Stimulated activated CD8-positive, alpha-beta memory T cell treated with anti-CD3 and anti-CD28 coated beads, Interleukin-4, amount 100 ng/mL, for 48 hours (primary cell): ENCODE data around the gene BATF.

Experiments
- DNase-seq: peaks from one replicate; pipeline ENCODE4 v3.0.0-alpha.2; 2020

The BATF gene

DNA sequence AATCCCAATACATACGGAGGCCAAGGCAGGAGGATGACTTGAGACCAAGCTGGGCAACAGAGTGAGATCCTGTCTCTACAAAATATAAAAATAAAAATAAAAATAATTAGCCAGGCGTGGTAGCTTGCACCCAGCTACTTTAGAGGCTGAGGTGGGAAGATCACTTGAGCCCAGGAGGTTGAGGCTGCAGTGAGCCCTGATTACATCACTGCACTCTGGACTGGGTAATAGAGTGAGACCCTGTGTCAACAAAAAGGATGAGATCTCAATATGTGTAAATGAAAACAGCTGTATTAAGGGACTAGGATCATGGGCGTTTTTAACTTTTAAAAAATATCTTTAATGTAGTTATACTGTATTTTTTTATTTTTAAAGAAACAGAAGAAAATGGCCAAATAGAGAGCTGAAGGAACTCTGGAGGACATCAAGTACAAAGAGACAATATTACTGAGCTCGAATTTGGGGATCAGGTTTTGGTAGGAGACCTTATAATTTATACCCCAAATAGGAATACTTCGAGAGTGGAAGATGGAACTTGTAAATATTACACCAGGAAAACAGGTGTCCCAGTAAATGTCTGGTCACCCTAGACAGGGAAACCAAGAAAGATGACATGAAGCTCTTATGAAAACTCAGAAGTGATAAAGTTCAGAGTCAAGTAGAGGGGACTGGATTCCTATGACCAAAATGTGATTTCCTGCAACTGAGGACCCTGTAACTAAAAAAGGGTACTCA lies 13.1 kb downstream of the BATF start:
- no peak for DNase-seq

DNA sequence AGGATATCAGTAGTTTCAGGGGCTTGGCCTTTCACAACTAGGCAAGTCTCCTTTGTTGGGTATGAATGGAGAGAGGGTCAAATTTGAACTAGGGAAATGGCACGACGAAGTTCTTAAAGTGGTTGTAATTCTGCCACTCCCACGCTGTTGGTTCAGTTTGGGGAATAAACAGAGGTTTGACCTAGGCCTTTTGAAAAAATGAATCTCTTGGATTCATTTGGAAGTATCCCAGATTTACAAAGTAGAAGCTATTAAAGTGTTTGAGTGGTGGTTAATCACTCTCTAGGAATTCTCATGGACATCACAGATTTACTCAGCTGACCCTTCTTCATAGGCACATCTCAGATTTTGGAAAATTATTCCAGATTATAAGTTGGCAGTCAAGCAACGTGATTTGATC lies 14.8 kb downstream of the BATF start:
- DNase-seq = no peak

DNA sequence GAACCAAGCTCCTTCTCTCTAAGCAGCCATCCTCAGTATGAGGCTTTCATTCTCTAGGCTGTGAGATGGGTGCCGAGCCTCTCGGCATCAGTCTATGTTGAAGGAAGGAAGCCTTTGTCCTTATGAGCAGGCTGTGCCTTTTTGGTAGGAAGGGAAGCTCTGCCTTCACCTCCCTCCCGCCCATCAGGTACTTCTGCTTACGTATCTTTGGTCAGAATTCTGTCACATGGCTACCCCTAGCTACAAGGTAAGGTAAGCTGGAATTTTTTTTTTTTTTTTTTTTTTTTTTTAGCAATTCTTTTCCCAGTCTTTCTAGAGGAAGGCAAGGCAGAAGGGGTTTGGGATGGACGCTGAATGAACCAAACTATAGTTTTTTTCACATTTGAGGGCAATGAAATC lies 16.9 kb downstream of the BATF start:
- DNase-seq = no peak

DNA sequence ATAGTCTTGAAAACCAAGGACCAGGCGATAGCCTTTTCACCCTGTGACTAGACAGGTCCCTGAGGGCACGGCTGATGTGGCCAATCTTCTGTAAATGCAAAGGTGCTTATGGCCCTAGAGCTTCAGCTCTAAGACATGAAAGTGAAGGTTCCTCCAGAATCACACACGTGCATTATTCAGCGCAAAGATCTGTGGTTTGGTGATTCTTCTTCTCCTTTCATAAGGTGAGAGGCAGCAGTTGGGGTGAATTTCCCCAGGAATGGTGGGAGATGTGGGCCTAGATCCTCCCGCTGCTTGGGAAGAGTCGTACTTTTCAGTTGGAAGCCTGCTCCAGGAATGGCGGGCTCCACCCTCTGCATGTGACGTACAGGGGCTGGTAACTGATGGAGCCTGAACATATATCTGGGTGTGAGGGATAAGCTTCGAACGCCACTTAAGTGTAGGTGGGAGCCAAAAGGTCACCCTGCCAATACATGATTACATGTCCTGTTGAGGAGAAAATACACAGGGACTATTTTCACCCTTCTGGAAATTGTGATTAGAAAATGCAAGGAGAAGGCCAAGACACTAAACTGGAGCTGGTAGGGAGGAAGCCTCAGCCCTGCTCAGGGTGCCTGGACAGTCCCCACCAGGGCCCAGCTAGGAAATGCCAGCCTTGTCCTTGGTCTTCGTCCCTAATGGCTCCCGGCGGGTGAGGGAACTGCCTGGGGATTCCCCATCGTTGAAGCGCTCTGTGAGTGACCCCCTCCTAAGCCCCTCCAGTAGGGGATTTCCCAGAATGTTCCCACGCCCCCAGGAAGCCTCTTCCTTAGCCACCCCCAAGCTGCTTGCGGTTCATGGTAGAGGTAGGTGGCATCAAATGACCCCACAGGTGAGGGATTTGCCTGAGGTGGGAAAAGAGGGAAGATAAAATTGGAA lies 17.6 kb downstream of the BATF start:
- DNase-seq = peak; percentile 60

DNA sequence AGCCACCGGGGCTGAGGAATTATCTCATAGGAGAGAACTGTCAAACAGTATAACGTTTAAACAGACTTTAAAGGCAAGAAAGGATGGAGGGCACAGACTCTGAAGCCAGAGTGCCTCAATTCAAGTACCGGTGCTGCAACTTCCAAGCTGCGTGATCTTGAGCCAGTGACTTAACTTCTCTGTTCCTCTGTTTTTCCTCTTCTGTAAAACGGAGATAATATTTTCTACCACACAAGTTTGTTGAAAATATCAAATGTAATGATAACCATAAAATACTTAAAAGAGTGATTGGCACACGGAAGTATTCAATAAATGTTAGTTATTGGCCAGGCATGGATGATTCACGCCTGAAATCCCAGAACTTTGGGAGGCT lies 18.2 kb downstream of the BATF start:
- DNase-seq = no peak

DNA sequence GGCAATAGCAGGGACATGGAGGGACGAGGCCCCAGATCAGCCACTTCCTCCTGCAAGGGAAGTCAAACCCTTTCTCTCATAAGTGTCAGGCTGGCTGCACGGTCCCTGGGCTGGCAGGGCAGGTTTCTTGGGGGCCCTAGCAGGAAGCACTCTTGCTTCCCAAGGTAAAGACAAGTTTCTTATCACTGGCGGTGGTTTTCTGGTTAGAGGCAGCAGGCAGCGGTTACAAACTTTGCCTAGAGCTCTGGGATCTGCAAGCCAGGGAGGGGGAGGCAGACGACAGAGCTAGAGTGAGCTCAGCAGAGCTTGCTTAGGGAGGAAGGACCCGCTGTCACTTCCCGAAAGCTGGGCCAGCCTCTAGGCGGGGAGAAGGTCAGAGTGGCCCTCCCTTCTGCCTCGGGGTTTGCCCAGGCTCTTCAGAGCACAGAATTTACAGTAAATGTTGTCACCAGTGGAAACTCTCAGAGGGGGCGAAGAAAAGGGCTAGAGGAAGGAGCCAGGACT lies 20.4 kb downstream of the BATF start:
- DNase-seq = peak; percentile 87

DNA sequence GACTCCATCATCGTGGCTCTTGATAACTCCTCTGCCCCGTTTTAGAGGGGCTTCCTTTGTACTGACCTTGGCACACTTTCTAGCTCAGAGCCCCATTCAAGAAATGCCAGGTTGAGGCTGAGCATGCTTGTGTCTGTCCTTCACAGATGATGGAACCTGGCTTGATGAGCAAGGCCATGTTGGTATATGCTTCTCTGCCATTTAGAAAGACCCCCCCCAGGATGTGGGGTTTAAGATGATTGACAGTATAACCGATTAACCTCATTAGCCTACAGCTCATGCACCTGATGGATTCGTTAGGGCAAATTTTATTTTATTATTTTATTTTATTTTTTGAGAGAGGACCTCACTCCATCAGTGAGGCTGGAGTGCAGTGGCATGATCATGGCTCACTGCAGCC lies 21.0 kb downstream of the BATF start:
- DNase-seq = no peak

DNA sequence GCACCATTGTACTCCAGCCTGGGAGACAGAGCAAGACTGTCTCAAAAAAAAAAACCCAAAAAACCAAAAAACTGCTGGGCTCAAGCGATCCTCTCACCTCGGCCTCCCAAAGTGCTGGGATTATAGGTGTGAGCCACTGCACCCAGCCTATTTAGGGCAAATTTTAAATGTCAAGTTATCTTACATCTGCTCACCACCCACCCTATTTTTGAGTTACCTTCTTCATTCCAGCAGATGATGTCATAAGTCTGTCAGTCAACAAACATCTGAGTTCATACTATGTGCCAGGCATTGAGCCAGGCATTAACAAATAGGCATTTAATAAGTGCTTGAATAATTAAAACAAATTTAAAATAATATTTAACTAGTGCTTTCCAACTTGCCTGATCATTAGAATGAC lies 21.5 kb downstream of the BATF start:
- no peak for DNase-seq

DNA sequence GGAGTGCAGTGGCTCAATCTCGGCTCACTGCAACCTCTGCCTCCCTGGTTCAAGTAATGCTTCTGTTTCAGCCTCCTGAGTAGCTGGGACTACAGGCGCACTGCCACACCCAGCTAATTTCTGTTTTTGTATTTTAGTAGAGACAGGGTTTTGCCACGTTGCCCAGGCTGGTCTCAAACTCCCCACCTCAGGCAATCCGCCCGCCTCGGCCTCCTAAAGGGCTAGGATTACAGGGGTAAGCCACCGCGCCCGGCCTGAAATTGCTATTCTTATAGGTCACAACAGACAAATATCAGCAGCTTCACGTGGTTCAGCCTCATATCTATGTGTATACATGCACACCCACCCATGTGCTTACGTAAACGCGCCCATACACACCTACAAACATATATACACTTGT lies 23.6 kb downstream of the BATF start:
- DNase-seq = no peak

DNA sequence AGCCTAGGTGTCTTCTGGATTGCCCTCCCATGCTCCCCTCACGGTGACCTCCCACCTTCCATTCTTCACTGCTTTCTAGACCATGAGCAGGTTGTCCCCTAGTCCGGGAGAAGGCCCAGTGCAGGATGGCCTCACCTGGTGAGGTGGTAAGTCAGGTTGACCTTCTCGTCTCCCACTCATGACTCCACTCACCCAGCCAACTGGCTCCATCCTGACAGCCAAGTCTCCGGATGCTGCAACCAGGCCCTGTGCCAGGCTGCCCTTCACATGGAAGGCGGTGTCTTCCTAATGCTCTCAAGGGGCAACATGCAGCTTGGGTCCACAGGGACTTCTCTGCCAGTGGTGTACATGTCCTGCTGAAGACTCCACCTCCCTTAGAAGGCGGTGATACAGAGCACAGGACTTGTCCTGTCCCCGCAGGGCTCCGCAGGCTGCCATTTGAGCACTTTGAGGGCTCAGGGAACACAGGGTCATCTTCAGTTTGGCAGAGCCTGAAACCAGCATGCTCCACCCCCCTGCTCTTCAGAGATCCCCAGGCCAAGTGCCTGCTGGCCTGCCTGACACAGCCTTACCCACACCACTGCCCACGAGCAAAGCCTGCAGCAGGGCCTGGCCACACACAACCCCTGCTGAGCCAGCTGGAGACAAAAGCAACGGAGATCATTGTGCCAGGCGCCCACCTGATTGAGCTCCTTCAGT lies 25.4 kb downstream of the BATF start:
- no peak for DNase-seq

DNA sequence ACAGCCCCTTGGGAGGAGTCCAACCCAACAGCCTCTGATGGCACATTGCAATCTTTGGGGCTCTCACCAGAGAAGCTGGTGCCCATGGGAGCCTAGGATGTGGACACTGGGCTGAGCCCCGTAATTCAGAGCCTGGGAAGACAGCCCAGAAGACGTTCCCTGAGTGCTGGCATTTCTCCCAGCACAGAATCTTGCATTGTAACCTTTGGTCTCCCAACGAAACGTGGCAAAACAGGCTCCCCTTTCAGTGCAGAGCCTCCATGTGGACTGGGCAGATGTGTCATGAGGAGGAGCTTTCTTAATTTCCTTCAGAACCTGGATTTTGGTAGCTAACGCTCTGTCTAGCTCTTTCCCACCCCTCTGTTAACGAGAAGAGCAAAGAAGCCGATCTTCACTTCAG lies 26.3 kb downstream of the BATF start:
- no peak for DNase-seq

DNA sequence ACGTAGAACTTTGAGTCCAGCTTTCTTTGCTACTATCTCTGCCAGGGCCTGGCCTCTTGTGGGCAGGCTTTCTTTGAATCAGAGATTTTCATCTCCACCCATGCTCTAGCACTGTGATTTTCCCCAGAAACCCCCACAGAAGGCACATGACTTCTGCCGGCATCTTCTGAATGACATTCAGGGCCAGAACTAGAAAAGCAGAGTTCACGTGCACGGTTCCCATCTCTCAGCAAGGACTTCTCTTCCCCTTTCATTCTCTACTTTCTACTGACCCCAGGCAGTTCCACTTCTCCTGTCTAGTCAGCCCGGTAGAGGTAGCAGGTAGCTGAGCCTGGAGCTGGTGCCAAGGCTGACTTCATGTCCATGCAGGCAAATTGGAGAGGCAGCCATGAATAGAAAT lies 26.9 kb downstream of the BATF start:
- DNase-seq = peak; percentile 54

DNA sequence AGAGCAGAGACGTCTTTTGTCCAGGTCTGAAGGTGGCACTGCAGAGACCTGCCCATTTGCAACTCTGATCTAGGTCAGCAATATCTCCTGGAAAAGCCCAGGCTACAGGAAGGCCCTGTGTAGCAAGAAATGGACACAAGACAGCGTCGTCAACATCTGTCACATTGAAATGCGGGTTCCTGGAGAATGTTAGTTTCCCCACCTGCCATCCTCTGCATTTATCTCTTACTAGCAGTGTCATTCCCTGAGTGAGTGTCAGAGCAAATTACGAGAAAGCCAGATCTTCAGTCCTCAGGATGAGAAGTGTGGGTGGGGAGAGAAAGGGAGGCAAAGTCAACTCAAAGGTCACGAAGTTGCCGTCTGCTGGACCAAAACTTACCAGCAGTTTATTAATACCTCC lies 28.8 kb downstream of the BATF start:
- no peak for DNase-seq

DNA sequence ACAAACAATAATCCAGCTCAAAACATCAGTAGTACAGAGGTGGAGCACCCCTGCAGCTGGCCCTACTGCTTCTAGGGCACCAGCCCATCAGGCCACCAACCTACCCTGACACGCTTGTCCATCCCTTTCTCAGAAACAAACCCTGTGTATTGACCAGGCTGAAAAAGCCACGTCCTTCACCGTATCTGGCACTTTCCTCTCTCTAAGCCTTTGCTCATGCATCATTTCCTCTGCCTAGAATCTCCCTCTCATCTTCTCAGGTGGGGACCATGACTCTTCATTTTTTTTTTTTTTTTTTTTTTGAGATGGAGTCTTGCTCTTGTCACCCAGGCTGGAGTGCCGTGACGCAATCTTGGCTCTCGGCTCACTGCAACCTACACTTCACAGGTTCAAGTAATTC lies 30.9 kb downstream of the BATF start:
- DNase-seq = no peak

DNA sequence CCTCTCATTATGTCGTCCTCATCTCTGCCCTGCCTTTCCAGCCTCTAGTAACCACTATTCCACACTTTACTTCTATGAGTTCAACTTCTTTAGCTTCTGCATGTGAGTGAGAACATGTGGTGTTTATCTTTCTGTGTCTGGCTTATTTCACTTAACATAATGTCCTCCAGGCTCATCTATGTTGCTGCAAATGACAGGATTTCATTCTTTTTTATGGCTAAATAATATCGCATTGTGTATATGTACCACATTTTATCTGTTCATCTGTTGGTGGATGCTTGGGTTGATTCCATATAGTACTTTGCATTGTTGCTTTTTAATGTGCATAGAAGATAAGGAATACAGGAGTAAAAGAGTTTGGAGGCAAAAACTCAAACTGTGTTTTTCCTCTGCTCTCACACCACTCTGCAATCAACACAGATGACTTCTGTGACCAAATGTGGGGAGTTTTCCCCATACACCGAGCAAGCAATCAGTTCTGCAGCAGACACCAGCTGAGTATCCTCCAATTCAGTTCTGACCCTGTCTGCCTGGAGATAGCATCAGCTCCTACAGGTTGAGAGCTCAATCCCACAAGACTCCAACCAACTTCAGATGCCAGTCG lies 31.6 kb downstream of the BATF start:
- no peak for DNase-seq

DNA sequence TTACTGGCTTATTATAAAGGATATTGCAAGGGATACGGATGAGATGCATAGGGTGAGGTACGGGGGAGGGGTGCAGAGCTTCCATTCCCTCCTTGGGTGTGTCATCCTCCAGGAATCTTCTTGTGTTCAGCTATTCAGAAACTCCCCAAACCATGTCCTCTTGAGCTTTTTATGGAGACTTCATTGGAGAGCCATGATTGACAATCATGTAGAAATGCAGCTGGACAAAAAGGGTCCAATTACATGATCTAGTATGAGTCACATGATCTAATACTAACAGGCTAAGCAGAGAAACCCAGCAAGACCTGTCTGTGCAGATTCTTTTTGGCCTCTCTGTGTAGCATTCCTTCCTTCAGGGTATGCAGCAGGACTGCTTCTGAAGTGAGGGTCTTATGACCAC lies 32.2 kb downstream of the BATF start:
- DNase-seq = no peak

DNA sequence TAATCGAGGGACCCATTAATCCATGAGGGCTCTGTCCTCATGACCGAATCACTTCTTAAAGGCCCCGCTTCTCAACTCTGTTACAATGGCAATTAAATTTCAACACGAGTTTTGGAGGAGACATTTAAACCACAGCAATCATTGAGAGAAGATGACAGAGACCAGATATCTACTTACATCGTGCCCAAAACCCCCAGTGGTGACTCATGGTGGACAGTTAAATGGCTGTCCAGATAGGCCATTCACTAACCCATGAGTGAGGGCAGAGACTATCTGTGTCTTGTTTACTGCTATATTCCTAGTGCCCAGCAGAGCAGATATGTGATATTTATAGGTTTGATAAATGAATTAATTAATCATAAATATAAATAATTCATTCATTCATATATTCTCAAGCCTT lies 36.2 kb downstream of the BATF start:
- no peak for DNase-seq

DNA sequence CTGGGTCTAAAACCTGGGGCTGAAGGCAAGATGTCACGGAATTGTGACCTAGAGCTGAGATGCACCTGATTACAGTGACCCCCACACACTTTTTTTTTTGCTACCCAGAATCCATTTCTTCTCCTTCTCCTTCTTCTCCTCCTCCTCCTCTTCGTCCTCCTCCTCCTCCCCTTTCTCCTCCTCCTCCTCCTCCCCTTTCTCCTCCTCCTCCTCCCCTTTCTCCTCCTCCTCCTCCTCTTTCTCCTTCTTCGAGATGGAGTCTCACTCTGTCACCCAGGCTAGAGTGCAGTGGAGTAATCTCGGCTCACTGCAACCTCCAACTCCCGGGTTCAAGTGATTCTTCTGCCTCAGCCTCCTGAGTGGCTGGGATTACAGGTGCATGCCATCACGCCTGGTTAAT lies 36.8 kb downstream of the BATF start:
- DNase-seq = no peak

DNA sequence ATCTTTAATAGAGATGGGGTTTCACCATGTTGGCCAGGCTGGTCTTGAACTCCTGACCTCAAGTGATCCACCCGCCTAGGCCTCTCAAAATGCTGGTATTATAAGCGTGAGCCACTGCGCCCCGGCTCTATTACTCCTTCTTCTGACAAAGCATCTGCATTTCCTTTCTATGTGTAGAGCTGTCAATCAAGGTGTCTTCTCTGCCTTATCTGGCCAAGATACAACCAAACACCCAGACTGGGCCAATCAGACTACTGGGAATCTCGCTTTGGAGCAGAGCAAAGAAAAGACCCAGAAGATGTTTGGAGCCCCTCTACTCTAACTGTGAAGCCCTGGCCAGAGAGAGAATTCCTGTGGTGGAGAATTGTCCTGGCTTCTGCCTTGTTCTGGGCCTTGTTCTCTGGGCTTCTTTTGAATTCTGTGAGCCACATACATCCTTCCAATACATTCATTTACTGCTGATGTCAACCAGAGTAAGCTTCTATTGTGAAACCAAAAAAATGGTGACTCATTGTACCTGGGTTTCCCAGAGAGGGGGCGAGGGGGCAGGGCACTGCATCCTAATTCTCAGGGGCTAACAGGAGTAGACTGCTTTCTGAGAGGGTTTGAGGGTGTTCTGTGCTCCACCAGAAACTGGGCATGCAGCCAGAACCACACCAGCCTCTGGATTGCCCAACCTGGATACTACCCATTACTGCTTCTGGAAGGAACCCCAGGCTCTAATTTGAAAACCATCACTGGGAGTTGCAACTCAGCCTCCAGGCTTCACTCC lies 37.4 kb downstream of the BATF start:
- peak; percentile 81 for DNase-seq

DNA sequence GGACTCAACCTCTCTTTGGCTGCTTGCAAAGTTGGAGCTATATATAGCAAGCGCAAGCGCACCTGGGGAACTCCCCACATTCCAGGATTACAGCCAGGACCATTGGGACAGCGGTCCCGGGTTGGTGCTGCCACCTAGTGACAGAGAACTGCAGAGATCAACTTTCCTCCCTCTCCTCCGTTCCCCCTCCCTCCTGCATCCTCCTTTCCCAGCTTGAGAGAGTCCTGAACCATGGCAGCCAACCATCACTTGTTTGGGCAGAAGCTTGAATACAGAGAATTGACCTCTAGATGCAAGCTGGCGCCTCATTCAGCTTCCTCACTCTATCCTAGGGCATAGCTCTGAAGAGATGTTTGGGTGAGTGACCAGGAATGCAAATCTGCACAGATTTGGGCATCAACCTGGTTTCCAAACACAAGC lies 38.8 kb downstream of the BATF start:
- peak; percentile 70 for DNase-seq

DNA sequence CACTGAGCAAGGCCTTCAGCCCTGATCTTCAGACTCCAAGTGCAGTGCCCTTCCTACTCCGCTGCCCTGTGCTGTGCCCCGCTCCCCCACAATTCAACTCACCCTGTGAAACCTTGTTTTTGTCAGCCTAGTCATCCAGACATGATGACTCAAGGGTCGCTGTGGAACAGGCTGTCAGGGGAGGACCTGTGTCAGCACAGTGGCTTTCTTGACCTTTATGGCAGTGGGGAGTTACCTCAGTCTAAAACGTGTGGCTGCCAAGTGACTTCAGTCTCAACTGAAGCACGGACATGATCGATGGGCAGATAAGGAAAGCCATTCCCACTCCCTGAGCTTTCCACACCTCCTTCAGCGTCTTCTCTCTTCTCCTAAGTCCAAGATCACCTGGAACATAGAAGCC lies 39.8 kb downstream of the BATF start:
- DNase-seq = peak; percentile 81

DNA sequence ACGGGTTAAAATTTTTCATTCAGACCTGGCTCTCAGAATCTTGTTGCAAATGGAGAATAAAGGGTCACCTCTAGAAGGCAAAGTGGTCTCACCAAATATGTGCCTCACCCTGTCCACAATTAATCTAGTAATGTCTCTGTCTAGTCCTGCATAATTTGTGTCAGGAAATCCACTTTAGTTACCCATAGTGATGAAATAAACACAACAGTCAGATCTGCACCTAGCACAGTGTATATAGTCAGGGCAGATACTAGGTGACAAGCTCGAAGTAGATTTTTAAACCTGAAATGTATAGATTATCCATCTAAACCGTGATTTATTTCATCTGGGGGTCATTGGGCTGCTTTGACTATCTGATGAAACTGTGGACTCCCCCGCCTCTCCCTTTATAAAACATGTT lies 40.2 kb downstream of the BATF start:
- DNase-seq = no peak
